Peyer's patch (tissue), 4 donors: ENCODE measurements around the gene VSTM2B.

Experiments used
- CTCF ChIP-seq, 6 experiments: fragments of 450-650 bp in 4 of 6; fragments of 200-600 bp in 2 of 6; sonication (generic) in 1 of 6; IDR thresholded peaks; one replicate each; pipeline ENCODE4 v1.5.1; 2017 to 2019; ENCODE audit warnings: antibody characterized with exemption in 6 of 6, mild to moderate bottlenecking in 3 of 6, moderate library complexity in 1 of 6
- POLR2A ChIP-seq, 2 donors: fragments of 450-650 bp; IDR thresholded peaks; one replicate each; pipeline ENCODE4 v1.5.1; 2017; ENCODE audit warnings: antibody characterized with exemption in 2 of 2, mild to moderate bottlenecking in 2 of 2, moderate library complexity in 2 of 2

GRCh38 chr19:29488316-29488715 is 37.5 kb upstream of the VSTM2B start:
- no peak for TF ChIP-seq CTCF (IDR thresholded peaks at IDR 0.05)
- TF ChIP-seq POLR2A (IDR thresholded peaks at IDR 0.05), result no peak
